AG10803 (cell line): ENCODE results near the gene MYDGF.

Source experiments
- DNase-seq: peaks from one replicate; pipeline ENCODE4 v3.0.0; 2010; ENCODE audit warnings: low read depth
- H3K4me3 ChIP-seq: 2 replicates; pipeline ENCODE4 v1.5.1; 2011; ENCODE audit warnings: mild to moderate bottlenecking, low read length, control low read depth
- CTCF ChIP-seq: conservative IDR thresholded peaks from 2 replicates; pipeline ENCODE4 v1.5.1; 2011; ENCODE audit warnings: mild to moderate bottlenecking, low read length, control low read depth, inconsistent platforms

Gene MYDGF

GRCh38 chr19:4660181-4660791 lies 9.9 kb downstream of the MYDGF start:
- peak; percentile 10; the same call in 1 of the 2 replicates for TF ChIP-seq CTCF
- no peak overlapping the region for H3K4me3 ChIP-seq
- no peak for DNase-seq

- DNase-seq: no peak
- TF ChIP-seq CTCF: no peak
- no peak overlapping the region for H3K4me3 ChIP-seq
These were observed 12.3 kb downstream of the MYDGF start for GRCh38 chr19:4657835-4658234.

GRCh38 chr19:4657262-4657661 lies 12.9 kb downstream of the MYDGF start:
- no peak for TF ChIP-seq CTCF
- DNase-seq: no peak
- no peak overlapping the region for H3K4me3 ChIP-seq

- no peak overlapping the region for H3K4me3 ChIP-seq
- no peak for DNase-seq
- TF ChIP-seq CTCF: no peak
These were observed 14.0 kb downstream of the MYDGF start for GRCh38 chr19:4656102-4656501.

- H3K4me3 ChIP-seq: no peak overlapping the region
- TF ChIP-seq CTCF: no peak
- DNase-seq: no peak
These were observed 15.4 kb downstream of the MYDGF start for GRCh38 chr19:4654437-4655361.

GRCh38 chr19:4653793-4654436 lies 16.2 kb downstream of the MYDGF start:
- TF ChIP-seq CTCF: no peak
- no peak for DNase-seq
- H3K4me3 ChIP-seq: no peak overlapping the region
